Smooth muscle cell (in vitro differentiated cells): Measurements from ENCODE around the gene THADA. TPM values are rescaled to one million over a fixed set of nuclear protein-coding genes. Genes with fewer than 3 reads are reported as not detected.

Source experiments
- DNase-seq: peaks from one replicate; lab custom pipeline; 2025; ENCODE audit not compliant: unreplicated experiment; lab: John Stamatoyannopoulos, UW
- H2AFZ ChIP-seq: fragments of 200-600 bp; sonication (generic); 2 replicates; pipeline ENCODE4 v1.6.0; 2016; ENCODE audit warnings: antibody characterized with exemption, low read depth, mild to moderate bottlenecking
- H3F3A ChIP-seq: fragments of 200-600 bp; sonication (generic); 2 replicates; pipeline ENCODE4 v1.6.0; 2017; ENCODE audit warnings: antibody characterized with exemption, low read depth
- H3K27ac ChIP-seq: fragments of 200-600 bp; sonication (generic); 2 replicates; pipeline ENCODE4 v1.5.1; 2016; ENCODE audit warnings: low read depth, mild to moderate bottlenecking
- H3K27me3 ChIP-seq: fragments of 200-600 bp; sonication (generic); 2 replicates; pipeline ENCODE4 v1.6.1; 2016; ENCODE audit warnings: low read depth, mild to moderate bottlenecking
- H3K36me3 ChIP-seq: fragments of 200-600 bp; sonication (generic); 2 replicates; pipeline ENCODE4 v1.5.1; 2016; ENCODE audit warnings: low read depth
- H3K4me1 ChIP-seq: fragments of 200-600 bp; sonication (generic); 2 replicates; pipeline ENCODE4 v1.5.1; 2016; ENCODE audit warnings: low read depth
- H3K4me2 ChIP-seq: fragments of 200-600 bp; sonication (generic); 2 replicates; pipeline ENCODE4 v1.6.0; 2016; ENCODE audit warnings: mild to moderate bottlenecking
- H3K4me3 ChIP-seq: fragments of 200-600 bp; sonication (generic); 2 replicates; pipeline ENCODE4 v1.5.1; 2016; ENCODE audit warnings: mild to moderate bottlenecking
- H3K79me2 ChIP-seq: fragments of 200-600 bp; sonication (generic); 2 replicates; pipeline ENCODE4 v1.6.0; 2016; ENCODE audit warnings: low read depth, mild to moderate bottlenecking
- H3K9ac ChIP-seq: fragments of 200-600 bp; sonication (generic); 2 replicates; pipeline ENCODE4 v1.6.0; 2016; ENCODE audit warnings: low read depth
- H3K9me3 ChIP-seq: fragments of 200-600 bp; sonication (generic); replicated peaks from 2 replicates; pipeline ENCODE4 v1.5.1; 2016; ENCODE audit warnings: low read depth
- H4K20me1 ChIP-seq: fragments of 200-600 bp; sonication (generic); 2 replicates; pipeline ENCODE4 v1.6.0; 2016; ENCODE audit warnings: low read depth
- WGBS: methylation state at CpG from one replicate; pipeline ENCODE4 v1.1.7; 2016; ENCODE audit warnings: low lambda C conversion rate; 5-methylcytosine and 5-hydroxymethylcytosine counted together
- polyA plus RNA-seq: library from polyadenylated mRNA; unstranded; fragments of >200 nt; fragmentation: Nextera tagmentation; extraction: Ambion mirVana; gene quantifications from 2 replicates; pipeline ENCODE4 v1.2.1, GENCODE V29; 2016
- total RNA-seq: library from RNA; depleted of rRNA; stranded (reverse); fragments of >200 nt; gene quantifications from 2 replicates; pipeline ENCODE4 v1.2.3, GENCODE V29; 2014
- TF ChIP-seq, protein P1 (sequence below): fragments of 200-600 bp; sonication (generic); IDR thresholded peaks from 2 replicates; pipeline ENCODE4 v1.5.1; 2017; ENCODE audit warnings: borderline replicate concordance, mild to moderate bottlenecking, antibody characterized with exemption; ENCODE audit not compliant: insufficient read depth, poor library complexity, severe bottlenecking

THADA gene
- total and polyA plus RNA-seq, 2 experiments from 2014 or later = 11.3 to 20.9 TPM

DNA sequence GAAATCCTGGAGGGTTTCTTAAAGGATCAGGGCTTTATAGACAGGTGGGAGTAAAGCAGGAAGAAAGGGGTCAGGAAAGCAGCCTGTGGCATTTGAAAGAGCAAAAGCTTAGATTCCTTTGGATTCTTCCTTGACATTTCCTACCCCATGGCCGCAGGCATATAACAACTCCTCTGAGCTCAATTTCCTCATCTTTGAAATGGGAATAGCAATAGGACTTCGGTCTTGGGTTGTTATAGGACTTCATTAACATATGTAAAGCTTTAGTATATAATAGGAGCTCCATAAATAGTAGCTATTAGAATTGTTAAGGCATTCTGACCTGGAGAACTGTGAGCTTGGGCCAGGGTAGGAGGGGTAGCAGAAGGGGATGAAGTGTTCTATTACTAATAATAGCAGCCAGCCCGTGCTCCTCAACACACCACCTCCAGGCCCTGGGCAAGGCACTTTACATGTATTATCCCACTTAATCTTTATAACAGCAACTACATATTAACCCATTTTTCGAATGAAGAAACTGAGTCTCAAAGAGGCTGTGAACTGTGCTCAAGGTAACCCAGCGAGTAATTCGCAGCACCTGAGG is 380.1 kb downstream of the THADA start:
- H3K79me2 ChIP-seq = no peaks in the 10 kb centered on the region
- peaks cover 6% of the 10 kb centered on the region for H3F3A ChIP-seq
- no peak for DNase-seq
- 67% methylated on average over 6 of the region's 6 CpGs for WGBS
- H3K36me3 ChIP-seq = no peaks in the 10 kb centered on the region
- no peaks in the 10 kb centered on the region for H3K9me3 ChIP-seq
- TF ChIP-seq, protein P1, sequence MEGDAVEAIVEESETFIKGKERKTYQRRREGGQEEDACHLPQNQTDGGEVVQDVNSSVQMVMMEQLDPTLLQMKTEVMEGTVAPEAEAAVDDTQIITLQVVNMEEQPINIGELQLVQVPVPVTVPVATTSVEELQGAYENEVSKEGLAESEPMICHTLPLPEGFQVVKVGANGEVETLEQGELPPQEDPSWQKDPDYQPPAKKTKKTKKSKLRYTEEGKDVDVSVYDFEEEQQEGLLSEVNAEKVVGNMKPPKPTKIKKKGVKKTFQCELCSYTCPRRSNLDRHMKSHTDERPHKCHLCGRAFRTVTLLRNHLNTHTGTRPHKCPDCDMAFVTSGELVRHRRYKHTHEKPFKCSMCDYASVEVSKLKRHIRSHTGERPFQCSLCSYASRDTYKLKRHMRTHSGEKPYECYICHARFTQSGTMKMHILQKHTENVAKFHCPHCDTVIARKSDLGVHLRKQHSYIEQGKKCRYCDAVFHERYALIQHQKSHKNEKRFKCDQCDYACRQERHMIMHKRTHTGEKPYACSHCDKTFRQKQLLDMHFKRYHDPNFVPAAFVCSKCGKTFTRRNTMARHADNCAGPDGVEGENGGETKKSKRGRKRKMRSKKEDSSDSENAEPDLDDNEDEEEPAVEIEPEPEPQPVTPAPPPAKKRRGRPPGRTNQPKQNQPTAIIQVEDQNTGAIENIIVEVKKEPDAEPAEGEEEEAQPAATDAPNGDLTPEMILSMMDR = no peak
- H3K4me3 ChIP-seq = no peak overlapping the region
- no peaks in the 10 kb centered on the region for H3K27me3 ChIP-seq
- H3K9ac ChIP-seq = no peak overlapping the region
- H3K4me2 ChIP-seq = no peak overlapping the region
- peaks cover 31% of the 10 kb centered on the region for H3K4me1 ChIP-seq
- H4K20me1 ChIP-seq = no peaks in the 10 kb centered on the region
- no peak overlapping the region for H3K27ac ChIP-seq
- H2AFZ ChIP-seq = no peak overlapping the region

GRCh38 chr2:43214253-43214652 is 381.6 kb downstream of the THADA start:
- 95% methylated on average over 5 of the region's 5 CpGs for WGBS
- no peak overlapping the region for H3K4me3 ChIP-seq
- TF ChIP-seq, protein P1 = no peak
- no peaks in the 10 kb centered on the region for H3K9me3 ChIP-seq
- H3K27ac ChIP-seq = no peak overlapping the region
- H4K20me1 ChIP-seq = no peaks in the 10 kb centered on the region
- peaks cover 16% of the 10 kb centered on the region for H3K4me1 ChIP-seq
- no peaks in the 10 kb centered on the region for H3K27me3 ChIP-seq
- H3K4me2 ChIP-seq = no peak overlapping the region
- H3K9ac ChIP-seq = no peak overlapping the region
- no peaks in the 10 kb centered on the region for H3F3A ChIP-seq
- no peaks in the 10 kb centered on the region for H3K36me3 ChIP-seq
- no peak overlapping the region for H2AFZ ChIP-seq
- DNase-seq = no peak
- H3K79me2 ChIP-seq = no peaks in the 10 kb centered on the region

GRCh38 chr2:43212931-43213330 is 382.9 kb downstream of the THADA start:
- no peak for DNase-seq
- no peaks in the 10 kb centered on the region for H3F3A ChIP-seq
- H3K9ac ChIP-seq = no peak overlapping the region
- H3K4me1 ChIP-seq = peaks cover 3% of the 10 kb centered on the region
- no peak overlapping the region for H3K4me3 ChIP-seq
- H3K27me3 ChIP-seq = no peaks in the 10 kb centered on the region
- WGBS = 85% methylated on average over 3 of the region's 3 CpGs
- H3K79me2 ChIP-seq = no peaks in the 10 kb centered on the region
- H4K20me1 ChIP-seq = no peaks in the 10 kb centered on the region
- H3K36me3 ChIP-seq = no peaks in the 10 kb centered on the region
- no peak overlapping the region for H3K4me2 ChIP-seq
- no peaks in the 10 kb centered on the region for H3K9me3 ChIP-seq
- no peak overlapping the region for H3K27ac ChIP-seq
- TF ChIP-seq, protein P1 = no peak
- H2AFZ ChIP-seq = no peak overlapping the region

- H3K27ac ChIP-seq = no peak overlapping the region
- no peaks in the 10 kb centered on the region for H3K36me3 ChIP-seq
- H2AFZ ChIP-seq = no peak overlapping the region
- H3K79me2 ChIP-seq = no peaks in the 10 kb centered on the region
- H3K4me1 ChIP-seq = no peaks in the 10 kb centered on the region
- no peaks in the 10 kb centered on the region for H4K20me1 ChIP-seq
- H3K9me3 ChIP-seq = no peaks in the 10 kb centered on the region
- no peak overlapping the region for H3K4me3 ChIP-seq
- no peaks in the 10 kb centered on the region for H3K27me3 ChIP-seq
- TF ChIP-seq, protein P1 = no peak
- no peak for DNase-seq
- no peaks in the 10 kb centered on the region for H3F3A ChIP-seq
- WGBS = 95% methylated on average over 11 of the region's 11 CpGs
- H3K4me2 ChIP-seq = no peak overlapping the region
- no peak overlapping the region for H3K9ac ChIP-seq
Observed at GRCh38 chr2:43212216-43212835, 383.5 kb downstream of the THADA start.
